Activated naive CD8-positive, alpha-beta T cell treated with anti-CD3 and anti-CD28 coated beads, Interleukin-2, amount 50 U/mL, for 16 hours (primary cell): ENCODE results near the gene ZIC2.

Experiments used
- DNase-seq: peaks from one replicate; pipeline ENCODE4 v3.0.0-alpha.2; 2020; ENCODE audit warnings: low read depth, low spot score

The ZIC2 gene

DNA sequence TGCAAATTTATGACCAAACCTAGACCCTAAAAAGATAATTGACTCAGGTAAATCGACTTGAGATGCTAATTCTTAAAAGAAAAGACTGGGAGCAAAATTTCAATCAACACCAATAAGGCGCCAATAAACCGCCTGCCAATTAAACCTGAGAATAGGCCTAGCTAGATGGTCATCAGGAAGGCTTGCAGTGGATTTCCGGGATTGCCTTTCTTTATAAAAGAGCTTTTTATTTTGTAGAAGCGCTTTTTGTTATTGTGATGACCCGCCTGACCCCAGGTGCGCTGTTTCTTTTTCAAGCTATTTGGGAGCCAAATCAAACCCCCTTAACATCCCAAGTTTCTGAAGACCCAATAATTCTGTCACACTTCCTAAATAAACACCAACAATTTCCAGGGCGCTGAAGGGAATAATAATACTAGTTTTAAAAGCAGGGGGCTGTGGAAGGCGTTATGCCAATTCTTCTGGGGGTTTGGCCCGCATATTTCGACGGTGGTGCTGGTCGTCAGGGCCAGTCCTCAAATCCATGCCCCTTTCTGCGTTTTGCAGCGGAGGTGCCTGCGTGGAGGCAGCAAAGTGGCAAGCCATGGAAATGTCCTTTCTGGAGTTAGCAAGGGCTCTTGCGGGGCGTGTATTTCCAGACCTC is 7.2 kb upstream of the ZIC2 start:
- no peak for DNase-seq

DNA sequence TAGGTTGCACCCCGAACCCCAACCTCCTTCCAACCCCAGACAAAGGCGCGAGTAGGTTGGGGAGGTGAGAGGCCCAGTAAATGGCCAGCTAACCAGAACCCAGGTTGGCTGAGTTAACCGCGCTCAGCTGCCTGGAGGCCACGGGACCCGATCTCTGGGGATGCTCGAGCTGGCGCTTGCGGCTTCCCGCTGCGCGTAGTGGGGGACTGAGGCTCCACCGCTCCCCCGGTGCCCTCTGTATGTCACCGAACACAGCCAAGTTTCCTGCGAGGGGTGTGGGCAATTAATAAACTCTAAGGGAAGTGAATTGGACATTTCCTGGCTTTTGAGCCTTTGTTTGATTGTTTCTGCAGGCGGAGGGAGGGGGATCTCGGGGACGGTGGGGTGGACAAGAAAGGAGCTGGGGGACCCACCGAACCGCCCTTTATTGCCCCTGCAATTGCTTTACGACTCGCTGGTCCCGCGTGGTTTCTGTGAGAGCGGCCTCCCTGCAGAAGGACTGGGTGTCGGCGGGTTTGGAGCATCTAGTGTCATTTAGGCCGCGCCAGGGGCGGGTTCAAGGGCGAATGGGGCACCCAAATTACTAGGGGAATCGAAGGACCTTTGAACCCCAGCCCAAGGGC is 6.5 kb upstream of the ZIC2 start:
- DNase-seq: no peak

DNA sequence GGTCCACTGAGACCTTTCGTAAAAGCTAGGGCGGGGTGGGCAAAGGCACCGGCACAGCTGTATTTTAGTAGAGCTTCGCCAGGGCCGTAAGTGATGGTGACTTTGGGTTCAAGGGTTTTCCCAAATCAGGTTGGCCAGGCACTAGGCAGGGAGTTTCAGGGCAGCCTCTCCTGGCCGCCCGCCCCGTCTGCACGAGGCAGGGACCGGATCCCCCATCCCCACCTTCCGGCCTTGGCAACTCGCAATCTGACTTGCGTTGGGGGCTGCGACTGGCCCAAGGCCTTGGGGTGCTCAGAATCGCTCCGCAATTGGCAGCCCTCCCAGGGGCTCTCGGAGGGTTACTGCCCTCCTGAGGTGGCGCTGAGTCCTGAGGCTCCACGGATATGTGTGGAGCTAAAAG is 6.0 kb upstream of the ZIC2 start:
- DNase-seq: no peak

DNA sequence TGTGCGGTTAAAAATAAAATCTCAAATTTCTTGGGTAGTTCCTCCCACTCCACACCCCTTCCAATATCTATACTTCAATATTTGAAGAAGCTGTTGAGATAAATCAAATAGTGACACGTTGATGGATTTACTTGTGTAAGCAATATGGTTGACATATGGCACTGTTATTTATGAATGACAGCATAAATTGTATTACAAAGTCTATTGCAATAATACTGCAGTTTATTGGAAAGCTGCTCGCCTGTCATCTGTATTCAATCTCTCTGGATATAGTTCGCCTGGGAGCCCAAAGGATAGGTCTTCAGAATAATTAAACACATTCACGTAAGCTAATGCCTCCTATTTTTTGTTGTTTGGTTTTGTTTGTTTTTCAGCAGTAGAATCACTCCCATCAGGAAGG is 5.0 kb upstream of the ZIC2 start:
- no peak for DNase-seq

DNA sequence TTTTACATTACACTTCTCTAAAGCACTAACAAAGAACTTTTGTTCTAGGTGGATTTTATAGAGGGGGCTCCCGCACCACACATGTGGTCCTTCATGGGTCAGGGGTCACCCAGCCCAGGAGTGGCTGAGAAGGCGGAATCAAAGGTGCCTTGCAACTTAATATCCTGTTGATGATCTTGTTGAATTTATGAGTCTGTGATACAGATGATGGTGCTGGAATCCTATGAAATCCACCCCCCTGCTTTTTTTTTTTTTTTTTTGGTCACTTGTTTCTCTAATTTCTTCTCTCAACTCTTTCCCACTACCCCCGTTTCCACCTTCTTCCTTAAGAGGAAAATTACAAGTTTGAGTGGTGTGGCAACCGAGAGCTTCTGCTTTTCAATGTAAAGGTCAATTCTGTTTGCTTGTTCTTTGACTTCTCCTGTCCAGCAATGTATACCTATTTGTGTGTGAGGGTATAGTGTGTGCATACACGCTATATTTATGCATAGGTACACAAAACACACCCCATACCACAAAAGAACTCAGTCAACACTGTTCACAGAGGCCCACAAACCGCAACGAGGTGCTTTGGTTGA is 4.2 kb upstream of the ZIC2 start:
- DNase-seq: no peak

DNA sequence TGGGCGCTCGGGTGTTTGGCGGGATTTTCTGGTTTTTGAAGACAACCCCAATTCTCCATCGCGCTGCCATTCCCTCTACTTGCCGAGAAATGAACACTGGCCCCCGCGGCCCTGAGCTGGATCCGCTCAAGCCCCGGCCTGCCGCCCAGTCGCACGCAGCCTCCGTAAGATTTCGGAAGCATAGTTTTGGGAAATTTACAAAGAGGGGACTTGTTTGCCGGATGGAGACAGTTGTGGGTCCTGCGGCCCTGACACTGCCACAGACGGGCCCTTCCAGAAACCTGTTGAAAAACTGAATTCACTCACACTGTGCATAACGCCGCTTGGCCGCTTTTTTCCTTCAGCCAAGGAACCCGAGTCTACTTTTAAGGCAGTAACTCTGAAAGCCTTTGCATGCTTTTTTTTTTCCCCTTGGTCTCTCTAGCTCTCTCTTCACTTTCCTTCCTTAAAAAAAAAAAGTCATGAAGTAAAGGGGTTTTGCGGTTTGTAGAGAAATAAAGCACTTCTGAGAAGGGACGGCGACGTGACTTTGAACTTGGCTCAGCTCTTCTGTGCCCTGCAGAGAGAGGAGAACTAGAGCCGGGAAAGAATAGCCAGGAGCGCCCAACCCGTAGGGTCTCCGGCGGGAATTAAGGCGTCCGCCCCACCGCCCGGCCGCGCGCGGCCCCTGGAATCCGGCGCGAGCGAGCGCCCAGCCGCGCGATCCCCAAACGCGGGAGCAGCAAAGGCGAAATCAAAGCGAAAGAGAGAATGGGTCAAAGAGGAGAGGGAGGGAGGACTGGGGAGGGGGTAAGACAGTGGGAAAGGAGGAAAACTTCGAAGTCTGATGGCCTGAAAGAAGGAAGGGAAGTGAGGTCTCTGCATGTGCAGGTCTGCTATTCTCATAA is 3.4 kb upstream of the ZIC2 start:
- no peak for DNase-seq

DNA sequence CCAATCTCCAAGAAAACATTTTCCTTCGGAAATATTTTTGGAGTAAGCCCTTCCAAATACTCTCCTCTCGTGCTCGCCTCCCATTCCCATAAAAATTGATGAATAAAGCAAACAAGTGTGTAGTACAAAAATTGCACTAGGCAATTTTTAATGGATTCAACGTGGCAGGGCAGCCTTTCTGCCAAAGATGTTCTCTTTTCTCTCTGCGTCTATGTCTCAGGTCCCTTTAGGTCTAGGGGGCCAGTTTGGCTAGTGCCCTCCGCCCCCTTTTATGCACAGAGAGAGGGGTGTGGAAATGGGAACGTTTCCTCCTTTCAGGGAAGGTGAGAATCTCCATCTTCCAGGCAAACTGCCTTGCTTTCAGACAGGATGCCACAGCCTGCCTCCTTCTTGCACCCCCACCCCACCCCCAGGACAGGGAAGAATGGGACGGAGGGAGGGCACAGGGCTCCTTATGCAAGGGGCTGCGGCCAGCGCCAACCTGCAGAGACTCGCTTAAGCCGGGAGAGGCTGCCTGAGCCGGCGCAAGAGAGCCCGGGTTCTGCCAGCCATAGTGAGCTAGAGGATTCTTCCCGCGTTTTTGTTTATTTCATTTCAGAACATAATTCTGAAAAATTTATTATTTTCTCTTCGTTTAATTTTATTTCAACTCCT is 2.7 kb upstream of the ZIC2 start:
- DNase-seq: no peak

DNA sequence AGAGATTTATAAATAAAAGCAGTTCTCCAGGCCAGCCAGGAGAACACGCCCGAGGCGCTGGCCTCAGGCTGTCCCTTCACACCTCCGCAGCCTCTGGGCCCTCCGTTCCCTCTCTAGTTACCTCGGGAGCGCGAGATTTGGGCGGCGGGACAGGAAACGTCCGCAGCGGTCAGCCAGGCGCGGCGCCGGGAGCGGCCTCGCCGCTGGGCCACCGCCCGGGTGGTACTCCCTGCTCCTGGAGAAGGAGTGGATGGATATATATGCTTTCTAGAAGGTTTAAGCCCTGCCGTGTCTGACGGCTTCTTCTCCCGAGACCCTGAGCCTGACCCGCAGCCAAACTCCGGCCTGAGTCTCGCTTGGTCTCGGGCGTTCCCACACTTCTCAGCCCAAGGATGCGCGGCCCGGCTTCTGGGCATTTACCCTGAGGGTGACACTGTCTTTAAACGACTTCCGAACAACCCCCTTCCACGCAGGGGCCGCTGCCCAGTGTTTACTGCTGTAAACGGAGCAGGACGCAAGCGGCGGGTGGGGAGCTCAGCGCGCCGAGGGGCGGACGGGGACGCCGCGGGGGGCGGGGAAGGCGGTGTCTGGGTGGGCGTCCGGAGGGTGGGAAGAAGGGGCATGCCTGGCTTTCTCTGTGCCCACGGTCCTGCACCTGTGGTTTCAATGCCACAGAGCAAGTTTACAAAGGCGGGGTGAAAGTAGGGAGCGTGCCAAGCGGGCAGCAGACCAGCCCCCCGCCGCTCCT is 2.0 kb upstream of the ZIC2 start:
- DNase-seq: no peak

DNA sequence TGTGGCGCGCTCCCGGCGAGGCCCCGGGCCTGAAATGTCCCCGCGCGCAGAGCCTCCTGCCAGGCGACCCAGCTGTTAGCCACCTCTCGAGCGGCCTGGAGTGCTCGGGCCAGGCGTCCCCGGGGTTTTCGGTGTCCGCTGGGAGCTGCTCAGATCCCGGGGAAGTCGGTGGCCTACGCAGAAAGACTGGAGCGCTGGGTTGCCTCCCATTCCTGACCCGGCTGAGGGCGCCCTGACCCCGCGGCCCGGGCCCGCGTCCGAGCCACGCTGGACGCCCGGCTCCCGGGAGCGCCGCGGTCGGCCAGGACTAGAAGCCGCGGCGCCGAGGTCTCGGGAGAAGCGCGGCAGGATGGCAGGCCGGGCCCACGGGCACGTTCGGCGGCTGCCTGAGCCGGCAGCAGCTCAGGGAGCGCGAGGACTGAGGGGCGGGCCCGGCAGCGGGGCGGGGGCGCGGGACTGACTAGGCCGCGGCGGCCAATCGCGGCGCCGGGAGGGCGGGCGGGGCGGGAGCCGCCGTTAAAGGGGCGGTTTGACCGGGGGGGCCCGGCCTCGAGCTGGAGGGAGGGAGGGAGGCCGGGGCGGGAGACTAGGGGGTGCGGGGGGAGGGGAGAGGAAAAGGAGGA is 1.3 kb upstream of the ZIC2 start:
- DNase-seq: no peak

DNA sequence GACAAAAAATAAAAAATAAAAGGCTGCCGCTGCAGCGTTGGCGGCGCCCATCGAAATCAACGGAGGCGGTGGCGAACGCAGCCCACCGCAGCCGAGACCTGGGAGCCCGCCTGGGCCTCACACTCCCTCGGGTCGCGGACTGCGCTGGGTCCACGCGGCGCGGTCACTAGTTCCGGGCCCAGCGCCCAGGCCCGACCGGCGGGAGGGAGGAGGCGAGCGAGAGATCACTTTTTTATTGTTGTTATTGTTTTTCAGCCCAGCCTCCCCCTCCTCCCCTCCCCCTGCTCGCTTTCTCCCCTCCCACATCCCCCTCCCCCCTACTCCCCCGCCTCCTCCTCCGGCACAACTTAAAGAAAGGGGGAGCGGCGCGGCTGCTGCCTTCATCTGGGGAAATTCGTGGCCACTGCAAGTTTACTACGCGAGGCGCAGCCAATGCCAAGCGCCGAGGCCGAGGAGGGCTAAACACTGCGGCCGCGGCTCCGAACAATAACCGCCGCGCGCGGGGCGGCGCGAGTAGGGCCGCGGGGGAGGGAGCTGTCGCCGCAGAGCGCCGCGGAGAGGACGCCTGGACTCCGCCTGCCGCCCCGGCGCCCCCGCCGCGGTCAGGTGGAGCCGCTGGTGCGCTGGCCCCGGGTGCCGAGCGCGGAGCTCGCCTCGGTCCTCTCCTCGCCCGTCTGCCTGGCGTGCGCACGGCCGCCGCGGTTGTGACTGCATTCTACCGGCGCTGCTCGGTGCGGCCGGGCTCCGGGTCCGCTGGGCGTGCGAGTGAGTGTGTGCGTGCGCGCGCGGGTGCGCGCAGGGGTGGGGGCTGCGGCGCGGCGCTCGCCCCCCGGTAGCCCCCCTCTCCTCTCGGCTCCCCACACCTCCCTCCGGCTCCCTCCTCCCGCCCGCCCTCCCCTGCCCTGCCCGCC is 505 bp upstream of the ZIC2 start:
- DNase-seq: no peak

DNA sequence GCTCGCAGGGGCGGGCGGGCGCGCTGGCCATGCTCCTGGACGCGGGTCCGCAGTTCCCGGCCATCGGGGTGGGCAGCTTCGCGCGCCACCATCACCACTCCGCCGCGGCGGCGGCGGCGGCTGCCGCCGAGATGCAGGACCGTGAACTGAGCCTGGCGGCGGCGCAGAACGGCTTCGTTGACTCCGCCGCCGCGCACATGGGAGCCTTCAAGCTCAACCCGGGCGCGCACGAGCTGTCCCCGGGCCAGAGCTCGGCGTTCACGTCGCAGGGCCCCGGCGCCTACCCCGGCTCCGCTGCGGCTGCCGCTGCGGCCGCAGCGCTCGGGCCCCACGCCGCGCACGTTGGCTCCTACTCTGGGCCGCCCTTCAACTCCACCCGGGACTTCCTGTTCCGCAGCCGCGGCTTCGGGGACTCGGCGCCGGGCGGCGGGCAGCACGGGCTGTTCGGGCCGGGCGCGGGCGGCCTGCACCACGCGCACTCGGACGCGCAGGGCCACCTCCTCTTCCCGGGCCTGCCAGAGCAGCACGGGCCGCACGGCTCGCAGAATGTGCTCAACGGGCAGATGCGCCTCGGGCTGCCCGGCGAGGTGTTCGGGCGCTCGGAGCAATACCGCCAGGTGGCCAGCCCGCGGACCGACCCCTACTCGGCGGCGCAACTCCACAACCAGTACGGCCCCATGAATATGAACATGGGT is 599 bp downstream of the ZIC2 start:
- DNase-seq: no peak

DNA sequence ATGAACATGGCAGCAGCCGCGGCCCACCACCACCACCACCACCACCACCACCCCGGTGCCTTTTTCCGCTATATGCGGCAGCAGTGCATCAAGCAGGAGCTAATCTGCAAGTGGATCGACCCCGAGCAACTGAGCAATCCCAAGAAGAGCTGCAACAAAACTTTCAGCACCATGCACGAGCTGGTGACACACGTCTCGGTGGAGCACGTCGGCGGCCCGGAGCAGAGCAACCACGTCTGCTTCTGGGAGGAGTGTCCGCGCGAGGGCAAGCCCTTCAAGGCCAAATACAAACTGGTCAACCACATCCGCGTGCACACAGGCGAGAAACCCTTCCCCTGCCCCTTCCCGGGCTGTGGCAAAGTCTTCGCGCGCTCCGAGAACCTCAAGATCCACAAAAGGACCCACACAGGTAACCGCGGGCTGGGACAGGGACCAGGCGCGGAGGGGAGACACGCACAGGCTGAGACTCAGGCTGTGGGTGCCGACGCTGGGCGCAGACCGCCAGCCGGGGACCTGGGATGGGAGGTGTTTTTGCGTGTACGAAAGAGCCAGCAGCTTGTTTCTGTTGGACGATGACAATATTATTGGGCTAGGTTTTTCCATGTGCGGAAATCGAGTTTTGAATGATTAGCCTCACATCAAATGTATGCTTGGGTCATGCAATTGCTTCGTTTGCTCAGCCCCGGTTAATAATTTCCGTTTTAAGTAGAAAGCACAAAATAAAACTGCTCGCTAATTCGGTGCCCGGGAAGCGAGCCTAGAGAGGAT is 1.3 kb downstream of the ZIC2 start:
- no peak for DNase-seq

DNA sequence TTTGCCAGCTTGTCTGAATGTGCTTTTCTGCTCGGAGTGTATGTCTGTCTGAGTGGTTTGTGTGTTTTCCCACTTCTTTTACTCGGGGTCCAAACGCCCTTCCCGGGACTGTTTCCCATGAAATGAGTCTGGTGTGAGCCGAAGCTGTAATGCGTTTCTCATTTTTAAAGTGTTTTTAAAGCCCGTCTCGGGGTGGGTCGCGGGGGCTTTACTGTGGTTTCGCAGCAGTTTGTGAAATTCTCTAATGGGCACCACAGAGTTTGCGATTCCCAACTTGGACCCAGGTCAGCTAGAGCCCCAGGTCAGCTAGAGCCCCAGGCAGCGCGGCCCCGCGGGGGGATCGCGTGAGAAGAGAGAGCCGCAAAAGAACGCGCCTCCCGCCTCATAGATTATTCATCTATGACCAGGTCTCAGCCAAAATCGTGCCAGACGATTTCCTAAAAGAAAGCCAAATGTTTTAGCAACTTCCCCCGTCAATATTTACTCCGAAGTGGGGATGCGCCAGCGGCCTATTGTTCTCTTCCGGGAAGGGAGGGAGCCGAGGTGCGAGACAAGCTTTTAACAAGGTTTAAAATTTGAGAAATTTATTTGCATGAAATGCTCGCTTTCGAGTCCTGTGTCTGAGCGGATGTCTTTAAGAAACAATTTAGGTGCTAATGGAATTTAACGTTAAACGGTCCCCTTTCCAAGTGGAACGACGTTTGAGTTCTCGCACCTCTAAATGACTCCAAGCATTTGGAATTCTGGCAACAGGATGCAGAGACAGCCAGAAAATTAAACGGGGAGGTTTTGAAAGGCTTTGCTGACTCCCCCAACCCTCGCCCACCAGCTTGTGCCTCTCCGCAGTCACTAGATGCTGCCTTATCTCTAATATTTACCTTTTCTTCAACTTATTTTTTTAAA is 2.2 kb downstream of the ZIC2 start:
- no peak for DNase-seq

DNA sequence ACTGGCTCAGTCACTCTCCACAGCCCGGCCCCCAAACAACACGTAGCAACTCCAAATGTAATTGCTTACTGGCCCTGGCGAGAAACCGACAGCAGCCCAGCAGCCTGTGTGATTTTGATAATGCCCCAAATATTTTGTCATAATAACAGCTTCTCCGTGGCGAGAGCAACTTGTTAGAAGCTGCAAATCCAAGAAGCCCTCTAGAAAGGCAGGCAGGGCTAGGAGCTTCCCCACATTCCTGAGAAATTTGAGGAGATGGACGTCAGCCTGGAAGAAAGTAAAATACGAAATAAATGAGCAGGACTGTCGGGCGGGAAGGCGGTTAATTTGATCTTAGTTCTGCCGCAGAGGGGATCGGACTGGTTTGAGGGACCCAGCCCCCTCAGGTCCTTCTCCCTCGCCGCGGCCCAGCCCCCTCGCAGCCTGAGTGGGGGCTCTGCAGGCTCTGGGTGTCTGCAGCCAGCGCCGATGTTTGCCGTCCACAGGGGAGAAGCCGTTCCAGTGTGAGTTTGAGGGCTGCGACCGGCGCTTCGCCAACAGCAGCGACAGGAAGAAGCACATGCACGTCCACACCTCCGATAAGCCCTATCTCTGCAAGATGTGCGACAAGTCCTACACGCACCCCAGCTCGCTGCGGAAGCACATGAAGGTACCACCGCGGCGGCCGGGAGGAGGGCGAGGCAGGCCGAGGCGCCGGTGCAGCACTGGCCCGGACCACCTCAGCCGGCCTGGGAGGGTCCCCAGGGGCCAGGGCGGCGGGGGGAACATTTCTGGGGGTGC is 3.1 kb downstream of the ZIC2 start:
- DNase-seq: no peak

DNA sequence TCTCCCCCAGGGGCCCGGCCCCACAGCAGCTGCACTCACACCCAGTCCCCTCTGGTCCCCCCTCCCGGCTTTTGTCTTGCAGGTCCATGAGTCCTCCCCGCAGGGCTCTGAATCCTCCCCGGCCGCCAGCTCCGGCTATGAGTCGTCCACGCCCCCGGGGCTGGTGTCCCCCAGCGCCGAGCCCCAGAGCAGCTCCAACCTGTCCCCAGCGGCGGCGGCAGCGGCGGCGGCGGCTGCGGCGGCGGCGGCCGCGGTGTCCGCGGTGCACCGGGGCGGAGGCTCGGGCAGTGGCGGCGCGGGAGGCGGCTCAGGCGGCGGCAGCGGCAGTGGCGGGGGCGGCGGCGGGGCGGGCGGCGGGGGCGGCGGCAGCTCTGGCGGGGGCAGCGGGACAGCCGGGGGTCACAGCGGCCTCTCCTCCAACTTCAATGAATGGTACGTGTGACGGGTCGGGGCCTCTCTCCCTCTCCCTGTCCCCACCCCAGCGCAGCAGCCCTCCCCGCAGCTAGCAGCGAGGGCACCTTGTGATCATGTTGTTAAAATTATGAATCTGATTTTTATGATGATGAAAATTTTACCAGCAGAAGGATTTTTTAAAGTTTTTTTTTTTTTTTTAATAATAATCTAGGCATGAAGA is 3.8 kb downstream of the ZIC2 start:
- DNase-seq: no peak
